T1000 (cell line): ENCODE measurements around the gene SARS2.
A peak's percentile ranks its signal among the peaks of the same experiment; 100 is the strongest.
"Not testable (repeated sequence)": the region's sequence is repeated elsewhere in the genome, so short reads cannot be mapped to it uniquely, and the experiment has no call there.

ENCODE experiments used
- DNase-seq: peaks from one replicate; lab custom pipeline; 2025; ENCODE audit warnings: mixed read lengths; lab: John Stamatoyannopoulos, UW

Gene SARS2

GRCh38 chr19:38929929-38930775 is at the start of gene SARS2:
Gene SARS2 (minus strand): TSS chr19:38930763. CDS start chr19:38930736, 27 bp downstream.
- peak; percentile 97 for DNase-seq

- no peak for DNase-seq
Measured at GRCh38 chr19:38979812-38980211, 49.2 kb upstream of the SARS2 start.

GRCh38 chr19:38978326-38978689 is 47.7 kb upstream of the SARS2 start:
- DNase-seq, result no peak

GRCh38 chr19:38977445-38978325 is 47.1 kb upstream of the SARS2 start:
- peak; percentile 40 for DNase-seq

- DNase-seq, result no peak
Measured at GRCh38 chr19:38975861-38976271, 45.3 kb upstream of the SARS2 start.

GRCh38 chr19:38975214-38975860 is 44.8 kb upstream of the SARS2 start, which contains the start of gene FBXO17:
Gene FBXO17 (minus strand): TSS chr19:38975742. CDS start chr19:38950319, 25,423 bp downstream.
- DNase-seq, result peak; percentile 45

GRCh38 chr19:38974624-38975213 is 44.2 kb upstream of the SARS2 start:
- no peak for DNase-seq

- no peak for DNase-seq
Measured at GRCh38 chr19:38971672-38972071, 41.1 kb upstream of the SARS2 start.

GRCh38 chr19:38970664-38971532 is 40.3 kb upstream of the SARS2 start:
- no peak for DNase-seq

- not testable (repeated sequence) for DNase-seq
Measured at GRCh38 chr19:38966149-38966548, 35.6 kb upstream of the SARS2 start.

- DNase-seq, result no peak
Measured at GRCh38 chr19:38964738-38965137, 34.2 kb upstream of the SARS2 start.

- no peak for DNase-seq
Measured at GRCh38 chr19:38959618-38960017, 29.1 kb upstream of the SARS2 start.

- DNase-seq, result no peak
Measured at GRCh38 chr19:38958301-38958700, 27.7 kb upstream of the SARS2 start.

GRCh38 chr19:38956264-38956663 is 25.7 kb upstream of the SARS2 start:
- DNase-seq, result no peak

GRCh38 chr19:38953677-38954076 is 23.1 kb upstream of the SARS2 start:
- DNase-seq, result no peak

- DNase-seq, result no peak
Measured at GRCh38 chr19:38952395-38953165, 22.0 kb upstream of the SARS2 start.

- DNase-seq, result no peak
Measured at GRCh38 chr19:38951187-38951586, 20.6 kb upstream of the SARS2 start.

- DNase-seq, result no peak
Measured at GRCh38 chr19:38949580-38950367, 19.2 kb upstream of the SARS2 start.
